Esophagus muscularis mucosa (tissue), 4 donors: Measurements from ENCODE around the gene SPEM2. TPM values are rescaled to one million over a fixed set of nuclear protein-coding genes. Genes with fewer than 3 reads are reported as not detected.

Source experiments
- DNase-seq: peaks from one replicate; pipeline ENCODE4 v3.0.0-alpha.2; 2017; ENCODE audit errors: extremely low spot score
- H3K27ac ChIP-seq, 4 donors: fragments of 200-600 bp; sonication (generic); replicated peaks in 1 of 4; 1 replicate in 3 of 4; 2 replicates in 1 of 4; pipeline ENCODE4 v1.5.1; 2016 to 2019; ENCODE audit warnings: mild to moderate bottlenecking in 1 of 4
- H3K27me3 ChIP-seq, 4 donors: fragments of 200-600 bp; sonication (generic); one replicate each; pipeline versions ENCODE4 v1.5.1 to v1.6.0; 2016 to 2019
- H3K36me3 ChIP-seq, 4 donors: fragments of 200-600 bp; sonication (generic); one replicate each; pipeline ENCODE4 v1.5.1; 2016 to 2019
- H3K4me1 ChIP-seq, 4 donors: fragments of 200-600 bp; sonication (generic); one replicate each; pipeline ENCODE4 v1.5.1; 2016 to 2019
- H3K4me3 ChIP-seq, 4 donors: fragments of 200-600 bp; sonication (generic); 1 replicate in 2 of 4; 2 replicates in 2 of 4; pipeline ENCODE4 v1.5.1; 2016 to 2019; ENCODE audit warnings: mild to moderate bottlenecking in 4 of 4, moderate library complexity in 1 of 4
- H3K9me3 ChIP-seq, 4 donors: fragments of 200-600 bp; sonication (generic); 1 replicate in 3 of 4; 2 replicates in 1 of 4; pipeline ENCODE4 v1.5.1; 2016 to 2019
- CTCF ChIP-seq, 3 experiments: fragments of 200-600 bp in 2 of 3; fragments of 450-650 bp in 1 of 3; sonication (generic) in 2 of 3; IDR thresholded peaks; one replicate each; pipeline ENCODE4 v1.5.1; 2017 to 2019; ENCODE audit warnings: antibody characterized with exemption in 3 of 3, mild to moderate bottlenecking in 2 of 3, moderate library complexity in 1 of 3
- EP300 ChIP-seq: sonication (generic); formaldehyde crosslinking; IDR thresholded peaks from one replicate; pipeline ENCODE4 v1.6.1; 2017; ENCODE audit warnings: antibody characterized with exemption
- POLR2A ChIP-seq: fragments of 450-650 bp; IDR thresholded peaks from one replicate; pipeline ENCODE4 v1.6.1; 2017; ENCODE audit warnings: antibody characterized with exemption, moderate library complexity, mild to moderate bottlenecking, low read depth
- POLR2AphosphoS5 ChIP-seq, 2 donors: sonication (generic); formaldehyde crosslinking; IDR thresholded peaks; one replicate each; pipeline ENCODE4 v1.6.1; 2017; ENCODE audit warnings: antibody characterized with exemption in 2 of 2
- WGBS: methylation state at CpG from one replicate; pipeline ENCODE4 v1.1.5; 2018; 5-methylcytosine and 5-hydroxymethylcytosine counted together
- intact Hi-C: fragments of 100-400 bp; cut with DNase I; formaldehyde crosslinking; loops from one replicate; pipeline ENCODE4 v1.15.1; 2023
- total RNA-seq, 4 donors: library from RNA; depleted of rRNA; stranded (reverse); fragments of >200 nt; gene quantifications; one replicate each; pipeline versions ENCODE4 v1.1.0 to v1.2.1, GENCODE V29; 2016

SPEM2 gene
- total RNA-seq, 4 donors from 2014 or later = not detected

GRCh38 chr17:7445619-7445968 lies 20.2 kb downstream of the SPEM2 start:
- peaks cover 17 to 33% (median 29%) of the 10 kb centered on the region in 4 donors for H3K4me1 ChIP-seq
- peak overlapping the region; percentile 39 to 57 (median 50) for H3K4me3 ChIP-seq
- WGBS = 13% methylated on average over 16 of the region's 16 CpGs
- H3K27ac ChIP-seq = no peak overlapping the region
- TF ChIP-seq EP300 = no peak
- no peak for TF ChIP-seq POLR2AphosphoS5 (IDR thresholded peaks at IDR 0.05)
- no peak for TF ChIP-seq POLR2A
- TF ChIP-seq CTCF (IDR thresholded peaks at IDR 0.05) = no peak
- no peaks in the 10 kb centered on the region for H3K9me3 ChIP-seq
- DNase-seq = no peak
- H3K27me3 ChIP-seq = peaks cover 0 to 88% (median 33%) of the 10 kb centered on the region in 4 donors
- no peaks in the 10 kb centered on the region for H3K36me3 ChIP-seq
- intact Hi-C loops = no loop called here

GRCh38 chr17:7448461-7448860 lies 23.0 kb downstream of the SPEM2 start:
- H3K4me1 ChIP-seq = peaks cover 13 to 22% (median 20%) of the 10 kb centered on the region in 4 donors
- H3K4me3 ChIP-seq = no peak overlapping the region
- intact Hi-C loops = no loop called here
- peaks cover 0 to 60% (median 25%) of the 10 kb centered on the region in 4 donors for H3K27me3 ChIP-seq
- 87% methylated on average over 7 of the region's 7 CpGs for WGBS
- no peak overlapping the region for H3K27ac ChIP-seq
- no peak for DNase-seq
- no peaks in the 10 kb centered on the region for H3K36me3 ChIP-seq
- no peak for TF ChIP-seq CTCF (IDR thresholded peaks at IDR 0.05)
- no peak for TF ChIP-seq EP300
- TF ChIP-seq POLR2AphosphoS5 (IDR thresholded peaks at IDR 0.05) = no peak
- TF ChIP-seq POLR2A = no peak
- H3K9me3 ChIP-seq = no peaks in the 10 kb centered on the region

GRCh38 chr17:7459961-7460545 lies 34.6 kb downstream of the SPEM2 start:
- H3K27ac ChIP-seq = peak overlapping the region in 2 of 4 donors; percentile 26 to 40
- H3K9me3 ChIP-seq = no peaks in the 10 kb centered on the region

GRCh38 chr17:7460850-7461660 lies 35.6 kb downstream of the SPEM2 start:
- Histone ChIP-seq H3K36me3 (peaks cover 26 to 50% (median 44%) of the 10 kb centered on the region in 4 donors), H3K9me3 (no peaks in the 10 kb centered on the region), H3K27ac (peak overlapping the region in 2 of 4 donors; percentile 26 to 40), H3K27me3 (no peaks in the 10 kb centered on the region), H3K4me1 (peaks cover 12 to 28% (median 20%) of the 10 kb centered on the region in 4 donors), H3K4me3 (no peak overlapping the region)
- intact Hi-C loops = no loop called here
- no peak for DNase-seq
- TF ChIP-seq POLR2A (no peak), POLR2AphosphoS5 (IDR thresholded peaks at IDR 0.05) (no peak), EP300 (no peak), CTCF (IDR thresholded peaks at IDR 0.05) (no peak)
- 93% methylated on average over 7 of the region's 7 CpGs for WGBS

More at GRCh38 chr17:7459961-7460545, 34.6 kb downstream of the SPEM2 start:
- Histone ChIP-seq H3K27me3 (no peaks in the 10 kb centered on the region), H3K36me3 (peaks cover 17 to 40% (median 34%) of the 10 kb centered on the region in 4 donors), H3K4me1 (peaks cover 8 to 25% (median 18%) of the 10 kb centered on the region in 4 donors), H3K4me3 (no peak overlapping the region)
- intact Hi-C loops = no loop called here
- no peak for DNase-seq
- TF ChIP-seq EP300 = no peak
- TF ChIP-seq POLR2A = no peak
- TF ChIP-seq POLR2AphosphoS5 (IDR thresholded peaks at IDR 0.05) = no peak
- WGBS = 86% methylated on average over 3 of the region's 3 CpGs
